HG03521 (cell line): ENCODE measurements around the gene SAMD9L.
"Not testable (repeated sequence)": the region's sequence is repeated elsewhere in the genome, so short reads cannot be mapped to it uniquely, and the experiment has no call there.

Experiments
- ATAC-seq: cut with Tn5 transposase; IDR thresholded peaks from one replicate; pipeline ENCODE4 v1.9.1; 2021; ENCODE audit warnings: mild to moderate bottlenecking, moderate library complexity; ENCODE audit not compliant: unreplicated experiment

SAMD9L gene

GRCh38 chr7:93146472-93147141, 1.6 kb downstream of the SAMD9L start:
- ATAC-seq, result peak; percentile 39

- ATAC-seq, result no peak
Observed at GRCh38 chr7:93146036-93146435, 2.1 kb downstream of the SAMD9L start.

GRCh38 chr7:93145354-93145753, 2.8 kb downstream of the SAMD9L start:
- ATAC-seq, result no peak

- no peak for ATAC-seq
Observed at GRCh38 chr7:93142127-93142526, 6.1 kb downstream of the SAMD9L start.

- no peak for ATAC-seq
Observed at GRCh38 chr7:93140582-93141191, 7.5 kb downstream of the SAMD9L start.

- no peak for ATAC-seq
Observed at GRCh38 chr7:93138576-93138975, 9.6 kb downstream of the SAMD9L start.

- ATAC-seq, result no peak
Observed at GRCh38 chr7:93133005-93133404, 15.2 kb downstream of the SAMD9L start.

GRCh38 chr7:93132216-93132615, 16.0 kb downstream of the SAMD9L start:
- no peak for ATAC-seq

GRCh38 chr7:93126954-93127353, 21.2 kb downstream of the SAMD9L start:
- ATAC-seq, result not testable (repeated sequence)

- not testable (repeated sequence) for ATAC-seq
Observed at GRCh38 chr7:93123532-93123931, 24.7 kb downstream of the SAMD9L start.

GRCh38 chr7:93120592-93121549, 27.3 kb downstream of the SAMD9L start:
- no peak for ATAC-seq

- no peak for ATAC-seq
Observed at GRCh38 chr7:93119191-93119905, 28.8 kb downstream of the SAMD9L start.

GRCh38 chr7:93117852-93118530, 30.2 kb downstream of the SAMD9L start, which contains the start of gene SAMD9:
SAMD9 (minus strand) TSS chr7:93117979; CDS start chr7:93106097, 11,882 bp downstream.
- ATAC-seq, result peak; percentile 100

- ATAC-seq, result no peak
Observed at GRCh38 chr7:93117327-93117726, 30.9 kb downstream of the SAMD9L start.

- ATAC-seq, result no peak
Observed at GRCh38 chr7:93115796-93116195, 32.4 kb downstream of the SAMD9L start.

GRCh38 chr7:93108003-93108402, 40.2 kb downstream of the SAMD9L start:
- ATAC-seq, result no peak

- ATAC-seq, result no peak
Observed at GRCh38 chr7:93097388-93097787, 50.8 kb downstream of the SAMD9L start.

- peak; percentile 70 for ATAC-seq
Observed at GRCh38 chr7:93092757-93093370, 55.3 kb downstream of the SAMD9L start.
